ENCODE results near the gene DPP6.

GRCh38 chr7:154372011-154372601, 319.9 kb downstream of the DPP6 start:
- TF ChIP-seq CTCF (IDR thresholded peaks at IDR 0.05) (no peak), POLR2AphosphoS5 (IDR thresholded peaks at IDR 0.05) (no peak)
